ENCODE results near the gene PNRC2. TPM values are rescaled to one million over a fixed set of nuclear protein-coding genes. Genes with fewer than 3 reads are reported as not detected.
"Not testable (repeated sequence)": the region's sequence is repeated elsewhere in the genome, so short reads cannot be mapped to it uniquely, and the experiment has no call there.

The PNRC2 gene
- total and polyA plus RNA-seq, 11 donors = 64.1 to 137 (median 80.5) TPM

DNA sequence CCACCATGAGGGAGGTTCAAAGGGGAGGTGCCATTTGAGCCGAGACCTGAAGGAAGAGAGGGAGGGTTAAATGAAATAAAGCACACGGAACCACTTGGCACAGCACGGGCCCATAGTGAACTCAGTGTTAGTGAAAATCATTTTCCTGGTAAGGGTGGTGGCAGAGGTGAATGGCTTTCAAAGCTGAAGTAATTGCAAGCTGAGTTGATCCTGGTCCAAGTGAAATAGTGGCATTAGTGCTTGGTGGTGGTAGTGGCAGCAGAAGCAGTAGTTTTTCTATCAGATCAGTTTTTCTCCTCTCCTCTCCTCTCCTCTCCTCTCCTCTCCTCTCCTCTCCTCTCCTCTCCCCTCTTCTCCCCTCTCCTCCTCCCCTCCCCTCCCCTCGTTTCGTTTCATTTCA, 51.0 kb downstream of the PNRC2 start:
- no peak for TF ChIP-seq POLR2A (IDR thresholded peaks at IDR 0.05)
- TF ChIP-seq, protein P1, sequence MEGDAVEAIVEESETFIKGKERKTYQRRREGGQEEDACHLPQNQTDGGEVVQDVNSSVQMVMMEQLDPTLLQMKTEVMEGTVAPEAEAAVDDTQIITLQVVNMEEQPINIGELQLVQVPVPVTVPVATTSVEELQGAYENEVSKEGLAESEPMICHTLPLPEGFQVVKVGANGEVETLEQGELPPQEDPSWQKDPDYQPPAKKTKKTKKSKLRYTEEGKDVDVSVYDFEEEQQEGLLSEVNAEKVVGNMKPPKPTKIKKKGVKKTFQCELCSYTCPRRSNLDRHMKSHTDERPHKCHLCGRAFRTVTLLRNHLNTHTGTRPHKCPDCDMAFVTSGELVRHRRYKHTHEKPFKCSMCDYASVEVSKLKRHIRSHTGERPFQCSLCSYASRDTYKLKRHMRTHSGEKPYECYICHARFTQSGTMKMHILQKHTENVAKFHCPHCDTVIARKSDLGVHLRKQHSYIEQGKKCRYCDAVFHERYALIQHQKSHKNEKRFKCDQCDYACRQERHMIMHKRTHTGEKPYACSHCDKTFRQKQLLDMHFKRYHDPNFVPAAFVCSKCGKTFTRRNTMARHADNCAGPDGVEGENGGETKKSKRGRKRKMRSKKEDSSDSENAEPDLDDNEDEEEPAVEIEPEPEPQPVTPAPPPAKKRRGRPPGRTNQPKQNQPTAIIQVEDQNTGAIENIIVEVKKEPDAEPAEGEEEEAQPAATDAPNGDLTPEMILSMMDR (IDR thresholded peaks at IDR 0.05) = no peak
- Histone ChIP-seq H3K4me3 (no peak overlapping the region), H3K27me3 (no peaks in the 10 kb centered on the region), H3K4me1 (peaks cover 0 to 43% (median 10%) of the 10 kb centered on the region in 12 donors), H3K36me3 (no peaks in the 10 kb centered on the region), H3K9me3 (peaks cover 0 to 18% (median 0%) of the 10 kb centered on the region in 12 donors), H3K27ac (no peak overlapping the region)
- intact Hi-C loops (cut with DNase I) = no loop called here
- ATAC-seq (no peak), DNase-seq (no peak)
- WGBS, 4 donors = 51 to 67% (median 62%) methylated on average over 3 to 5 of the region's 5 CpGs

DNA sequence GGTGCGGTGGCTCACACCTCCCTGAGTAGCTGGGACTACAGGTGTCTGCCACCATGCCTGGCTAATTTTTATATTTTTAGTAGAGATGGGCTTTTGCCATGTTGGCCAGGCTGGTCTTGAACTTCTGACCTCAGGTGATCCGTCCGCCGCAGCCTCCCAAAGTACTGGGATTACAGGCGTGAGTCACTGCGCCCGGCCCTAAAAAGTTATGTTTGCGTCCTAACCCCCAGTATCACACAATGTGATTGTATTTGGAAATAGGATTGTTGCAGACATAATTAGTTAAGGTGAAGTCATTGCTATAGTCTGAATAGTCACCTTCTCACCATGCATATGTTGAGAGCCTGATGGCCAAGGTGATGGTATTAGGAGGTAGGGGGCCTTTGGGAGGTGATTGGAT, 53.2 kb downstream of the PNRC2 start:
- H3K27me3 ChIP-seq; H3K36me3 ChIP-seq; H3K4me3 ChIP-seq; ATAC-seq; DNase-seq; intact Hi-C loops (cut with DNase I); H3K9me3 ChIP-seq: not testable (repeated sequence)
- WGBS, 4 donors = 88 to 99% (median 97%) methylated on average over 8 of the region's 8 CpGs
- Histone ChIP-seq H3K4me1 (peaks cover 3 to 58% (median 31%) of the 10 kb centered on the region in 12 donors), H3K27ac (peak overlapping the region in 1 of 12 donors; percentile 64)

MicroRNAs encoded within 50 kb of the gene (microRNA counts, 767-probe panel; counts per million panel counts)
- microRNA hsa-miR-378f = 71.6 to 1,411 counts per million in 2 donors

Small RNAs within 50 kb of the gene (microRNA-seq; reads per million reads assigned to microRNA genes)
- 0 to 0.77 (median 0.16) reads per million in 4 donors for gene MIR378F

Other genes starting within 250 kb of the PNRC2 start
- gene ELOA, start 216.4 kb upstream of the PNRC2 start, total RNA-seq = 10 to 100 TPM; 28.9 to 45.8 (median 34.3) TPM
- 10 to 100 TPM; 11.3 to 30.0 TPM for gene ELOA, start 216.4 kb upstream of the PNRC2 start, polyA plus RNA-seq
- 10 to 100 TPM; 34.8 to 59.2 (median 46.2) TPM for gene PITHD1, start 181.4 kb upstream of the PNRC2 start, total RNA-seq
- 10 to 100 TPM; 31.8 to 86.4 TPM for gene PITHD1, start 181.4 kb upstream of the PNRC2 start, polyA plus RNA-seq
- gene LYPLA2, start 168.7 kb upstream of the PNRC2 start, total RNA-seq = 10 to 100 TPM; 23.5 to 53.6 (median 29.5) TPM
- gene LYPLA2, start 168.7 kb upstream of the PNRC2 start, polyA plus RNA-seq = 10 to 100 TPM; 22.2 to 63.3 TPM
- 10 to 100 TPM in 2 of 9 donors, 1 to 10 TPM in 7; 6.2 to 13.8 (median 8.9) TPM for gene GALE, start 159.1 kb upstream of the PNRC2 start, total RNA-seq
- gene GALE, start 159.1 kb upstream of the PNRC2 start, polyA plus RNA-seq = 10 to 100 TPM; 14.8 to 20.8 TPM
- gene HMGCL, start 134.4 kb upstream of the PNRC2 start, total RNA-seq = 10 to 100 TPM; 22.0 to 44.3 (median 41.1) TPM
- 10 to 100 TPM; 24.3 to 27.8 TPM for gene HMGCL, start 134.4 kb upstream of the PNRC2 start, polyA plus RNA-seq
- gene FUCA1, start 91.5 kb upstream of the PNRC2 start, total RNA-seq = 10 to 100 TPM; 12.8 to 54.2 (median 16.1) TPM
- gene FUCA1, start 91.5 kb upstream of the PNRC2 start, polyA plus RNA-seq = 10 to 100 TPM; 10.6 to 16.4 TPM
- under 1 TPM in 3 of 9 donors, not detected in 6; 0.07 to 0.13 (median 0.11) TPM for gene CNR2, start 46.5 kb upstream of the PNRC2 start, total RNA-seq
- under 1 TPM in 1 of 2 donors, not detected in 1; 0.01 TPM for gene CNR2, start 46.5 kb upstream of the PNRC2 start, polyA plus RNA-seq
- 10 to 100 TPM; 34.3 to 60.9 (median 49.4) TPM for gene SRSF10, start 20.5 kb downstream of the PNRC2 start, total RNA-seq
- 10 to 100 TPM; 41.1 to 47.1 TPM for gene SRSF10, start 20.5 kb downstream of the PNRC2 start, polyA plus RNA-seq
- 100 to 1,000 TPM; 230 to 379 (median 288) TPM for gene MYOM3, start 152.3 kb downstream of the PNRC2 start, total RNA-seq
- gene MYOM3, start 152.3 kb downstream of the PNRC2 start, polyA plus RNA-seq = 100 to 1,000 TPM in 1 of 2 donors, 10 to 100 TPM in 1; 76.7 to 327 TPM
- 1 to 10 TPM in 1 of 9 donors, under 1 TPM in 5, not detected in 3; 0.19 to 1.3 (median 0.49) TPM for gene IL22RA1, start 183.3 kb downstream of the PNRC2 start, total RNA-seq
- gene IL22RA1, start 183.3 kb downstream of the PNRC2 start, polyA plus RNA-seq = under 1 TPM; 0.04 to 0.12 TPM
- 1 to 10 TPM; 1.9 to 3.4 (median 2.7) TPM for gene IFNLR1, start 227.5 kb downstream of the PNRC2 start, total RNA-seq
- gene IFNLR1, start 227.5 kb downstream of the PNRC2 start, polyA plus RNA-seq = 1 to 10 TPM in 1 of 2 donors, under 1 TPM in 1; 0.99 to 1.5 TPM